Measurements from ENCODE around the gene CCDC188. TPM values are rescaled to one million over a fixed set of nuclear protein-coding genes. Genes with fewer than 3 reads are reported as not detected.

The CCDC188 gene
- total and polyA plus RNA-seq, 2 of the 13 experiments (the other 11 are each of a cell fraction or from before 2014, with no cell fraction given), result not detected

- in situ Hi-C loops (cut with HindIII; ENCODE audit: extremely low pct_ligation_motif_present, low pct_unique_long_range_greater_than_20kb), result loop anchor here (25.0 kb wide), 1 partner anchor 1204 kb away; no protein-coding TSS in a partner anchor
- intact Hi-C loops (cut with micrococcal nuclease; ENCODE audit: unreplicated experiment), result no loop called here
- 0% methylated on average over 7 of the region's 9 CpGs for WGBS (ENCODE audit: low lambda C conversion rate)
- Histone ChIP-seq H3K9me3 (ENCODE audit: low read length) (no peaks in the 10 kb centered on the region), H3K9ac (ENCODE audit: insufficient read depth, low read depth, low read length) (no peak overlapping the region), H3K4me2 (ENCODE audit: low read depth, low read length) (no peak overlapping the region), H3K4me1 (ENCODE audit: insufficient read depth, low read length) (no peaks in the 10 kb centered on the region), H4K20me1 (ENCODE audit: insufficient read depth, low read length) (peaks cover 3% of the 10 kb centered on the region; the same call in 1 of the 2 replicates), H2AFZ (ENCODE audit: low read length) (no peak overlapping the region), H3K27me3 (ENCODE audit: control insufficient read depth in 1 of 2, insufficient read depth in 2 of 2, low read length in 2 of 2) (peaks cover 13 to 53% of the 10 kb centered on the region in 2 experiments), H3K27ac (ENCODE audit: extremely low read length, insufficient read depth, low read length) (no peak overlapping the region), H3K36me3 (replicated peaks in 1 of 2; ENCODE audit: control insufficient read depth in 1 of 2, insufficient read depth in 2 of 2, low read length in 2 of 2) (no peaks in the 10 kb centered on the region), H3K79me2 (ENCODE audit: insufficient read depth, low read length) (no peaks in the 10 kb centered on the region), H3K4me3 (replicated peaks in 1 of 3; ENCODE audit: insufficient read depth in 1 of 3, low read depth in 2 of 3, low read length in 3 of 3) (no peak overlapping the region)
- FAIRE-seq (no peak), ATAC-seq (no peak), DNase-seq (ENCODE audit: low spot score) (no peak)
- BruUV-seq (replicated peaks), result no TSS peak
- ChIA-PET CTCF (ENCODE audit: low intra/inter-chr PET ratio, low total read pairs) (no interaction called here), POLR2A (no interaction called here)
- TF ChIP-seq NR1H2 (CRISPR knock-in tag; IDR thresholded peaks at IDR 0.05; ENCODE audit: borderline replicate concordance, low read depth), result no peak
- TF ChIP-seq HNRNPUL1 (IDR thresholded peaks at IDR 0.05; ENCODE audit: low read depth, low read length), result no peak
- TF ChIP-seq KDM4B (CRISPR knock-in tag; IDR thresholded peaks at IDR 0.05), result no peak
- TF ChIP-seq ZKSCAN5 (CRISPR knock-in tag; IDR thresholded peaks at IDR 0.05), result no peak
- TF ChIP-seq NR2F6 (IDR thresholded peaks at IDR 0.05), result no peak
- TF ChIP-seq NR2F6 (CRISPR knock-in tag; IDR thresholded peaks at IDR 0.05), result no peak
- no peak for TF ChIP-seq RARG (CRISPR knock-in tag; IDR thresholded peaks at IDR 0.05; ENCODE audit: low read depth)
- TF ChIP-seq AKAP8 (CRISPR knock-in tag; IDR thresholded peaks at IDR 0.05), result no peak
- TF ChIP-seq PRPF4 (IDR thresholded peaks at IDR 0.05; ENCODE audit: low read depth, low read length, poor library complexity, severe bottlenecking), result no peak
- no peak for TF ChIP-seq KAT2B (IDR thresholded peaks at IDR 0.05; ENCODE audit: borderline replicate concordance, low read depth, low read length)
- no peak for TF ChIP-seq HNRNPL (IDR thresholded peaks at IDR 0.05; ENCODE audit: low read depth, low read length)
- no peak for TF ChIP-seq ARID3A (IDR thresholded peaks at IDR 0.05; ENCODE audit: low read depth, low read length)
- no peak for TF ChIP-seq ZNF451 (CRISPR knock-in tag; IDR thresholded peaks at IDR 0.05)
- TF ChIP-seq DPF2 (CRISPR knock-in tag; IDR thresholded peaks at IDR 0.05; ENCODE audit: borderline replicate concordance, low read depth), result no peak
- no peak for TF ChIP-seq GTF2F1 (IDR thresholded peaks at IDR 0.05; ENCODE audit: low read length)
- no peak for TF ChIP-seq ZNF646 (CRISPR knock-in tag; IDR thresholded peaks at IDR 0.05)
- no peak for TF ChIP-seq HOXA3 (CRISPR knock-in tag; IDR thresholded peaks at IDR 0.05)
- TF ChIP-seq KDM2A (CRISPR knock-in tag; IDR thresholded peaks at IDR 0.05; ENCODE audit: borderline replicate concordance, low read depth), result no peak
Measured at GRCh38 chr22:20166703-20167102, 15.8 kb upstream of the CCDC188 start.
